ENCODE data around the gene METTL21C. TPM values are rescaled to one million over a fixed set of nuclear protein-coding genes. Genes with fewer than 3 reads are reported as not detected.

The METTL21C gene
- total RNA-seq, 1 donor from 2014 or later, result not detected

DNA sequence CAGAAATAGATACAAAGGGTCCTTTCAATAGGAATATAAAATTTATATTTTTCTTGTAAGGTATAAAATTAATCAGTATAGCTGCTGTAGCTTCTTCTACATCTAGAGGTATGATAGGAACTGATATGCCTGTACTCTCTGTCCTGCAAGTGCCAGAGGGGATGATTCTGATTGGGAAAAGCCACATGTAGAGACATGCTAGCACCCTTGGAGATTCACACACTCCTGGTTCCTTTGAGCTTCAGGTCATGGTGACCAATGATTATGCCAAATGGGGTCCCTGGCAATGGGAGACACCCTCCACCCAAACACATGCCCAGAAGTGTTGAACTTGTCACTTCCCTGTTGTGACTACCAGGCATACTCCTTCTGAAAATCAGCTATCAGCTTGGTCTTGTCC lies 14.7 kb upstream of the METTL21C start:
- TF ChIP-seq, protein P1, sequence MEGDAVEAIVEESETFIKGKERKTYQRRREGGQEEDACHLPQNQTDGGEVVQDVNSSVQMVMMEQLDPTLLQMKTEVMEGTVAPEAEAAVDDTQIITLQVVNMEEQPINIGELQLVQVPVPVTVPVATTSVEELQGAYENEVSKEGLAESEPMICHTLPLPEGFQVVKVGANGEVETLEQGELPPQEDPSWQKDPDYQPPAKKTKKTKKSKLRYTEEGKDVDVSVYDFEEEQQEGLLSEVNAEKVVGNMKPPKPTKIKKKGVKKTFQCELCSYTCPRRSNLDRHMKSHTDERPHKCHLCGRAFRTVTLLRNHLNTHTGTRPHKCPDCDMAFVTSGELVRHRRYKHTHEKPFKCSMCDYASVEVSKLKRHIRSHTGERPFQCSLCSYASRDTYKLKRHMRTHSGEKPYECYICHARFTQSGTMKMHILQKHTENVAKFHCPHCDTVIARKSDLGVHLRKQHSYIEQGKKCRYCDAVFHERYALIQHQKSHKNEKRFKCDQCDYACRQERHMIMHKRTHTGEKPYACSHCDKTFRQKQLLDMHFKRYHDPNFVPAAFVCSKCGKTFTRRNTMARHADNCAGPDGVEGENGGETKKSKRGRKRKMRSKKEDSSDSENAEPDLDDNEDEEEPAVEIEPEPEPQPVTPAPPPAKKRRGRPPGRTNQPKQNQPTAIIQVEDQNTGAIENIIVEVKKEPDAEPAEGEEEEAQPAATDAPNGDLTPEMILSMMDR (IDR thresholded peaks at IDR 0.05; ENCODE audit: unreplicated experiment), result no peak
- no peak for DNase-seq (ENCODE audit: low spot score, unreplicated experiment)
- H3K9me3 Mint-ChIP-seq (ENCODE audit: low read depth), result no peaks in the 10 kb centered on the region
- H3K27me3 Mint-ChIP-seq, result no peaks in the 10 kb centered on the region
- no peaks in the 10 kb centered on the region for H3K4me1 Mint-ChIP-seq (ENCODE audit: low read depth)
- H3K4me3 Mint-ChIP-seq (ENCODE audit: low read depth), result no peak overlapping the region
- H3K36me3 Mint-ChIP-seq (ENCODE audit: insufficient read depth), result no peaks in the 10 kb centered on the region
- no peak overlapping the region for H3K27ac Mint-ChIP-seq

DNA sequence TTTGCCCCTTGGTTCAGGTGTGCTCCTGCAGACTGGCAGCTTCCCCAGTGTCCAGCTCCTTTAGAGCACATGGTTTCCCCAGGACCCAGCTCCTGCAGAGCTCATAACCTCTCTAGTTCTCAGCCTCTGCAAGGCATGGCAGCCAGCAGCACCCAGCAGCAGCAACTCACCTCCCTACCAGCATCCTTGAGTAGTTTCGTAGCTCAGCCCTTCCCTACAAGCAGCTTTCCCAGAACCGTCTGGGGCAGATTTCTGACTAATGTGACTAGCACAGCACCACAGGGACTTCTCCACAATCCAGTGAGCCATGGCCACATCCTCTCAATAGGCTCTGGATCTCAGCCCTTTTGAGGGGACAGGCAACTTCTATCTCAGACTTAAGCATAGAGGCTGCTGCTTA lies 14.1 kb upstream of the METTL21C start:
- TF ChIP-seq, protein P1 (IDR thresholded peaks at IDR 0.05; ENCODE audit: unreplicated experiment), result no peak
- no peak for DNase-seq (ENCODE audit: low spot score, unreplicated experiment)
- no peak overlapping the region for H3K4me3 Mint-ChIP-seq (ENCODE audit: low read depth)
- H3K36me3 Mint-ChIP-seq (ENCODE audit: insufficient read depth), result no peaks in the 10 kb centered on the region
- no peaks in the 10 kb centered on the region for H3K9me3 Mint-ChIP-seq (ENCODE audit: low read depth)
- H3K27me3 Mint-ChIP-seq, result no peaks in the 10 kb centered on the region
- no peaks in the 10 kb centered on the region for H3K4me1 Mint-ChIP-seq (ENCODE audit: low read depth)
- H3K27ac Mint-ChIP-seq, result no peak overlapping the region

DNA sequence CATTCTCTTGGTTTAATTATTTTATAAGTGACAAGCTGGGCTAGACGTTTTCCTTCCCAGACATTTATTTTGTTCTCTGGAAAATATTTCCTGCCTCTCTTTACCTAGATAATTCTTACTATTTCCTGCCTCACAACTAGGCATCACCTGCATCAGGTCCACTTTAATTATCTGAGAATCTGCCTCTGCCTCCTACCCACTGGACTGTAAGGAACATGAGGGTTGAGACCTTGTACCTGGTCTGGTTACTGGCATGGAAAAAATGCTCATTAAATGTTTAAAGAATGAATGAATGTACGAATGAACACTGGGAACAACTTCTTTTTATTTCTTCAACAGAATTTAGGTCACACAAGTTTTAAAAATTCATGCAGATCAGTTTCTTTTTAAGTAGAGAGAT lies 13.4 kb upstream of the METTL21C start:
- no peak overlapping the region for H3K4me3 Mint-ChIP-seq (ENCODE audit: low read depth)
- no peaks in the 10 kb centered on the region for H3K9me3 Mint-ChIP-seq (ENCODE audit: low read depth)
- no peak for DNase-seq (ENCODE audit: low spot score, unreplicated experiment)
- H3K27ac Mint-ChIP-seq, result no peak overlapping the region
- TF ChIP-seq, protein P1 (IDR thresholded peaks at IDR 0.05; ENCODE audit: unreplicated experiment), result no peak
- H3K27me3 Mint-ChIP-seq, result no peaks in the 10 kb centered on the region
- no peaks in the 10 kb centered on the region for H3K36me3 Mint-ChIP-seq (ENCODE audit: insufficient read depth)
- no peaks in the 10 kb centered on the region for H3K4me1 Mint-ChIP-seq (ENCODE audit: low read depth)

DNA sequence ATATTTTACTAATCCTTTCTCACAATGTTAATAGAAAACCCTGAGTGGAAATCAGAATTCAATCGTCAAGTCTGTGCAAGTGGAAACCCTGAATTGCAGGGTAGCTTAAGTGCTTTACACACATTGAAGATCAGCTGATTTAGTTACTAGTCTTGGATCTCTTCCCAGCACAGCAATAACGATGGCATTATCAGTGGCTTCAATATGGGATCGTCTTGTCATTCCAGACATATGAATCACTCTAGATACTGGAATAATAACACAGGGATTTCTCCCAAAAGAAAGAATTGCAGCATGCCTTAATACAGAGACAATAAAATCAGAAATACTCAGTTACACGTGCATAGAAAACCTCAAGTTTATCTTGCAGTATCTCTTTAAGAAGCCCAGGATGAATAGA lies 12.6 kb upstream of the METTL21C start:
- DNase-seq (ENCODE audit: low spot score, unreplicated experiment), result no peak
- TF ChIP-seq, protein P1 (IDR thresholded peaks at IDR 0.05; ENCODE audit: unreplicated experiment), result no peak
- Mint-ChIP-seq H3K9me3 (ENCODE audit: low read depth) (no peaks in the 10 kb centered on the region), H3K27me3 (no peaks in the 10 kb centered on the region), H3K4me3 (ENCODE audit: low read depth) (no peak overlapping the region), H3K36me3 (ENCODE audit: insufficient read depth) (no peaks in the 10 kb centered on the region), H3K4me1 (ENCODE audit: low read depth) (no peaks in the 10 kb centered on the region), H3K27ac (no peak overlapping the region)

- Mint-ChIP-seq H3K4me3 (ENCODE audit: low read depth) (no peak overlapping the region), H3K4me1 (ENCODE audit: low read depth) (no peaks in the 10 kb centered on the region), H3K27me3 (no peaks in the 10 kb centered on the region), H3K27ac (no peak overlapping the region), H3K9me3 (ENCODE audit: low read depth) (no peaks in the 10 kb centered on the region), H3K36me3 (ENCODE audit: insufficient read depth) (no peaks in the 10 kb centered on the region)
- TF ChIP-seq, protein P1 (IDR thresholded peaks at IDR 0.05; ENCODE audit: unreplicated experiment), result no peak
- no peak for DNase-seq (ENCODE audit: low spot score, unreplicated experiment)
Observed at GRCh38 chr13:102704238-102705058, 9.6 kb upstream of the METTL21C start.
